Endothelial cell of umbilical vein (primary cell): Measurements from ENCODE around the gene GFER.

Source experiments
- CTCF ChIP-seq, 2 donors: IDR thresholded peaks; 1 replicate in 1 of 2; 2 replicates in 1 of 2; pipeline ENCODE4 v1.5.1; 2011; ENCODE audit warnings: low read length in 2 of 2, mild to moderate bottlenecking in 2 of 2, moderate library complexity in 2 of 2, control low read depth in 1 of 2, inconsistent platforms in 1 of 2, low read depth in 1 of 2; ENCODE audit not compliant: insufficient read depth in 1 of 2; ENCODE audit errors: extremely low read depth in 1 of 2
- EZH2 ChIP-seq: IDR thresholded peaks from 2 replicates; pipeline ENCODE4 v1.6.1; 2012; ENCODE audit warnings: borderline replicate concordance, low read depth, mild to moderate bottlenecking, moderate library complexity, low read length, inconsistent platforms; ENCODE audit not compliant: severe bottlenecking
- FOS ChIP-seq: IDR thresholded peaks from 2 replicates; pipeline ENCODE4 v1.6.1; 2011; ENCODE audit warnings: mild to moderate bottlenecking, low read length, moderate library complexity, borderline replicate concordance; ENCODE audit not compliant: insufficient read depth
- GATA2 ChIP-seq: IDR thresholded peaks from 2 replicates; pipeline ENCODE4 v1.7.0; 2011; ENCODE audit warnings: low read depth, mild to moderate bottlenecking, moderate library complexity, mixed read lengths, low read length; ENCODE audit not compliant: insufficient read length, insufficient read depth
- MYC ChIP-seq: IDR thresholded peaks from one replicate; pipeline ENCODE4 v1.6.1; 2011; ENCODE audit warnings: mild to moderate bottlenecking, low read depth, low read length
- POLR2A ChIP-seq: IDR thresholded peaks from 2 replicates; pipeline ENCODE4 v1.6.1; 2012; ENCODE audit warnings: low read depth, mild to moderate bottlenecking, control low read depth, low read length
- POLR2AphosphoS5 ChIP-seq: IDR thresholded peaks from 2 replicates; pipeline ENCODE4 v1.6.1; 2012; ENCODE audit warnings: low read depth, mild to moderate bottlenecking, control low read depth, low read length, moderate library complexity; ENCODE audit not compliant: insufficient read depth

- TF ChIP-seq CTCF (IDR thresholded peaks at IDR 0.05; ENCODE audit: extremely low read depth in 1 of 2, insufficient read depth in 1 of 2, low read depth in 1 of 2, low read length in 2 of 2) (no peak), POLR2AphosphoS5 (no peak), POLR2A (no peak), GATA2 (no peak), EZH2 (no peak), FOS (no peak), MYC (no peak)
These were observed 21.0 kb downstream of the GFER start for GRCh38 chr16:2004795-2005517.
